GM18508 (cell line): ENCODE measurements around the gene ANAPC2.
"Not testable (repeated sequence)": the region's sequence is repeated elsewhere in the genome, so short reads cannot be mapped to it uniquely, and the experiment has no call there.

ENCODE experiments used
- ATAC-seq: cut with Tn5 transposase; IDR thresholded peaks from one replicate; pipeline ENCODE4 v1.9.1; 2021; ENCODE audit warnings: moderate number of reproducible peaks; ENCODE audit not compliant: insufficient read depth, unreplicated experiment

ANAPC2 gene

DNA sequence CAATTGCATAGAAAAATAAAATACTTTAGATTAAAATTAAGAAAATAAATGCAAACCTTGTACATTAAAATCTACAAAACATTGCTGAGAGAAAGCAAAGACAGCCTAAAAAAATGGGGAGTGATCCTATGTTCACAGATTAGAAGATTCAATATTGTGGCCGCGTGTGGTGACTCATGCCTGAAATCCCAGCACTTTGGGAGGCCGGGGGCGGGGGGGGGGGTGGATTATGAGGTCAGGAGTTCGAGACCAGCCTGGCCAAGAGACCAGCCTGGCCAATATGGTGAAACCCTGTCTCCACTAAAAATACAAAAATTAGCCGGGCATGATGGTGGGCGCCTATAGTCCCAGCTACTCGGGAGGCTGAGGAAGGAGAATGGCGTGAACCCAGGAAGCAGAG lies 53.2 kb downstream of the ANAPC2 start:
- not testable (repeated sequence) for ATAC-seq

- no peak for ATAC-seq
Observed at GRCh38 chr9:137134191-137134590, 54.2 kb downstream of the ANAPC2 start.

- no peak for ATAC-seq
Observed at GRCh38 chr9:137130176-137130755, 58.1 kb downstream of the ANAPC2 start.

GRCh38 chr9:137129456-137130175 lies 58.7 kb downstream of the ANAPC2 start:
- no peak for ATAC-seq

DNA sequence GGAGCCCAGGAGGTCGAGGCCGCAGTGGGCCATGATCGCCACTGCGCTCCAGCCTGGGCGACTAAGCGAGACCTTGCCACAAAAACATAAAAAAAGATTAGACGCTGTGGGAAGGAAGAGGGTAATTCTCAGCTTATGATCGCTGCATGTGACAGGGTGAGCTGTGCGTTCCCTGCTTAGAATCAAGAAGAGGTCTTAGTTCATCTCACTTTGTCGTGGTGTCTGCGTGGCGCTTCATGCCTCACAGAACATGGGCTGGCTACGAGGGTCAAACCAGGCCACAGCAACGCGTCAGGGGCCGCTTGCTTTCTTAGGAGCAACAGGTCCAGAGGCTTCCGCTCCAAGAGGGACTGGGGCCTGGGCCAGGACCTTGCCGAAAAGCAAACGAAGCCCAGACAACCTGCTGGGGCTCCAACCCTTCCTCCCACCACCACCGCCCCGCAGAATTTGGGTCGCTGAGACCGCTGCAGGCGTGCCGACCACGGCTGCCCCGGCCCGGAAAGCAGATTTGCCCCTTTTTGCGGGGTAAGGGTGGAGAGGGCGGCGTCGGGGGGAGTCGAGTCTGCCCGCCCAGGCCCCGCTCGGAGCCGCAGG lies 59.4 kb downstream of the ANAPC2 start:
- ATAC-seq: no peak

DNA sequence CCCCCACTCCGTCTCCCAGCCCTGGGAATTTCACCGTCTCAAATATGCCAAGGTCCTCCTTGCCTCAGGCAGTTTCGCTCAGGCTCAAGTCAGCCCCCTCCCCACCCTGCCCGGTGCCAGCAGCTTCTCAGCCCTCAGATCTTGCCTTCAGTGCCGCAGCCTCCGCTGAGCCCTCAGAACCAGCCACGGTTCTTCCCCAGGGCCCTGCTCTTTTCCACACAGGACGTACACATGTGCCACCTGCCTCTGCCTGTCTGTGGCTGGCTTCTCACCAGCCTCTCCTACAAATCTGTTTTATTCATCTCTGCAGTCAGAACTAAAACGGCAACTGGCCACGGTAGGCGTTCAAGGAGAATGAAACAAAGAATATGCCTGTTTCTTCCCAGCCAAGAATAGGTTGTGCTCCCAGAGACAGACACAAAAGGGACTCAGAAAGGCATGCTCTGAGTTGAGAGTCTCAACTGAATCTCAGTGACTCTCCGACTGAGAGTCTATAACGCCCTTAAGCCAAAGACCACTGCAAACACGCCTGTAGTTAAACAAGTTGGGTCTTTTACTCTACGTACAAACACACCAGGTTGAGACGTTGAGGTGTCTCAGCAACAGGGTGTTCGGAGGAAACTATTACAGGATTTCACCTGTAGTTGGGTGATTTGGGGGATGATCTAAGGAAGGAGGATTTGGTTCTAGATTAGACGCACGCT lies 60.0 kb downstream of the ANAPC2 start:
- no peak for ATAC-seq

DNA sequence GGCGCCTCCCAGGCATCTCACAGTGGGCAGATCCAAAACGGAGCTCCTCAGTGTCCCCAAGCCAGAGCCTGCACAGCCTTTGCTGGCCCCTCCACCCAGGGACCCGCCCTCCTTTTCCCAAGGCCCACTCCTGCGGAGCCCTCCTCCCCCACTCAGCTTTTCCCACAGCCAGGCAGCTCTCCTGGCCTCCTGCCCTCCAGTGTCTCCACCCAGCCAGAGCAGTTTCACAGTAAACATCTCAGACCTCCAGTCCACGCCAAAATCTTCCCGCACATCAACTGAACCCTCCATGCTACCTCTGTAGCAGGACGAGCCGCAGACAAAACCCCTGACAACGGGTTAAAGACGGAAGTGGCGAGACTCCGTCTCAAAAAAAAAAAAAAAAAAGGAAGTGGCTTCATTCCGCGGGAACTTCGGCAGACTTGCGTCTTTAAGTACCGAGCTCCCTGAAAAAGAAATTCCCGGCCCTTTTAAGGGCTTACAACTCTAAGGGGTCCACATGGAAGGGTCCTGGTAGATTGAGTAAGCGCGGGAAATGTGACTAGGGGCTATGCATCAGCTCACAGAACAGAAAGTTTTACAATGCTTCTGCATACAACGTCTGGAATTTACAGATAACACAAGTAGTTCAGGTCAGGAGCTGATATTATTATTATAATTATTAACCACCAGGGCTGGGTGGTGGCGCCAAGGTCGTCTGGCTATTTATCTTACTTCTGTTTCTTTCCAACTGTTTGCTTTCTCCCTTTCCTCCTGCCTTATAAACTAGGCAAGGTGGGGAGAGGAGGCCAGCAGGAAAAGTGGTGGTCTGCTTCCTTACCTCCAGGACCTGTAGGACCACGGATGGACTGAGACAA lies 60.8 kb downstream of the ANAPC2 start:
- ATAC-seq: no peak

DNA sequence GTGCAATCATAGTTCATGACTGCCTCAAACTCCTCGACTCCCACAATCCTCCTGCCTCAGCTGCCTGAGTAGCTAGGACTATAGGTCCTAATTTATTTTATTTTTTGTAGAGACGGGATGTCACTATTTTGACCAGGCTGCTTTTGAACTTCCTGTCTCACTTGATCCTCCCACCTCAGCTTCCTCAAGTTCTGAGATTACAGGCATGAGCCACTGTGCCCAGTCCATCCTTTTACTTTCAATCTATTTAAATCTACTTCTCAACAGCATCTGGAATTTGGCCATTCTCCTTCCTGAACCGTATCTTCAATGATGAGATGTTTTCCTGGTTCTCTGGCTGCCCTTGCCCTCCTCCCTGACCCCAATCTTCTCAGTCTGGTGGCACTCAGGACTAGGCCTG lies 61.6 kb downstream of the ANAPC2 start:
- no peak for ATAC-seq
